ENCODE results near the gene TSPAN32.

Gene TSPAN32

GRCh38 chr11:2302896-2303626 is 1.2 kb downstream of the TSPAN32 start:
- no peak for TF ChIP-seq BACH2 (CRISPR knock-in tag; IDR thresholded peaks at IDR 0.05; ENCODE audit: borderline replicate concordance)
- TF ChIP-seq, protein P1, sequence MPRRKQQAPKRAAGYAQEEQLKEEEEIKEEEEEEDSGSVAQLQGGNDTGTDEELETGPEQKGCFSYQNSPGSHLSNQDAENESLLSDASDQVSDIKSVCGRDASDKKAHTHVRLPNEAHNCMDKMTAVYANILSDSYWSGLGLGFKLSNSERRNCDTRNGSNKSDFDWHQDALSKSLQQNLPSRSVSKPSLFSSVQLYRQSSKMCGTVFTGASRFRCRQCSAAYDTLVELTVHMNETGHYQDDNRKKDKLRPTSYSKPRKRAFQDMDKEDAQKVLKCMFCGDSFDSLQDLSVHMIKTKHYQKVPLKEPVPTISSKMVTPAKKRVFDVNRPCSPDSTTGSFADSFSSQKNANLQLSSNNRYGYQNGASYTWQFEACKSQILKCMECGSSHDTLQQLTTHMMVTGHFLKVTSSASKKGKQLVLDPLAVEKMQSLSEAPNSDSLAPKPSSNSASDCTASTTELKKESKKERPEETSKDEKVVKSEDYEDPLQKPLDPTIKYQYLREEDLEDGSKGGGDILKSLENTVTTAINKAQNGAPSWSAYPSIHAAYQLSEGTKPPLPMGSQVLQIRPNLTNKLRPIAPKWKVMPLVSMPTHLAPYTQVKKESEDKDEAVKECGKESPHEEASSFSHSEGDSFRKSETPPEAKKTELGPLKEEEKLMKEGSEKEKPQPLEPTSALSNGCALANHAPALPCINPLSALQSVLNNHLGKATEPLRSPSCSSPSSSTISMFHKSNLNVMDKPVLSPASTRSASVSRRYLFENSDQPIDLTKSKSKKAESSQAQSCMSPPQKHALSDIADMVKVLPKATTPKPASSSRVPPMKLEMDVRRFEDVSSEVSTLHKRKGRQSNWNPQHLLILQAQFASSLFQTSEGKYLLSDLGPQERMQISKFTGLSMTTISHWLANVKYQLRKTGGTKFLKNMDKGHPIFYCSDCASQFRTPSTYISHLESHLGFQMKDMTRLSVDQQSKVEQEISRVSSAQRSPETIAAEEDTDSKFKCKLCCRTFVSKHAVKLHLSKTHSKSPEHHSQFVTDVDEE (CRISPR knock-in tag; IDR thresholded peaks at IDR 0.05), result no peak
- no peak for TF ChIP-seq ZFP3 (CRISPR knock-in tag; IDR thresholded peaks at IDR 0.05)
- no peak for TF ChIP-seq SNAI2 (CRISPR knock-in tag; IDR thresholded peaks at IDR 0.05)
- no peak for TF ChIP-seq ZNF70 (CRISPR knock-in tag; IDR thresholded peaks at IDR 0.05)
- no peak for TF ChIP-seq OSR1 (CRISPR knock-in tag; IDR thresholded peaks at IDR 0.05)
- TF ChIP-seq TOX (CRISPR knock-in tag; IDR thresholded peaks at IDR 0.05; ENCODE audit: borderline replicate concordance), result no peak
- TF ChIP-seq GLIS3 (CRISPR knock-in tag; IDR thresholded peaks at IDR 0.05), result no peak
- no peak for TF ChIP-seq PPARA (CRISPR knock-in tag; IDR thresholded peaks at IDR 0.05; ENCODE audit: borderline replicate concordance)
- no peak for TF ChIP-seq RARB (CRISPR knock-in tag; IDR thresholded peaks at IDR 0.05)
- TF ChIP-seq, protein P2, sequence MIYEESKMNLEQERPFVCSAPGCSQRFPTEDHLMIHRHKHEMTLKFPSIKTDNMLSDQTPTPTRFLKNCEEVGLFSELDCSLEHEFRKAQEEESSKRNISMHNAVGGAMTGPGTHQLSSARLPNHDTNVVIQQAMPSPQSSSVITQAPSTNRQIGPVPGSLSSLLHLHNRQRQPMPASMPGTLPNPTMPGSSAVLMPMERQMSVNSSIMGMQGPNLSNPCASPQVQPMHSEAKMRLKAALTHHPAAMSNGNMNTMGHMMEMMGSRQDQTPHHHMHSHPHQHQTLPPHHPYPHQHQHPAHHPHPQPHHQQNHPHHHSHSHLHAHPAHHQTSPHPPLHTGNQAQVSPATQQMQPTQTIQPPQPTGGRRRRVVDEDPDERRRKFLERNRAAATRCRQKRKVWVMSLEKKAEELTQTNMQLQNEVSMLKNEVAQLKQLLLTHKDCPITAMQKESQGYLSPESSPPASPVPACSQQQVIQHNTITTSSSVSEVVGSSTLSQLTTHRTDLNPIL (CRISPR knock-in tag; IDR thresholded peaks at IDR 0.05; ENCODE audit: low read depth), result no peak
- TF ChIP-seq CSDC2 (CRISPR knock-in tag; IDR thresholded peaks at IDR 0.05), result no peak
- ATAC-seq, result no peak

DNA sequence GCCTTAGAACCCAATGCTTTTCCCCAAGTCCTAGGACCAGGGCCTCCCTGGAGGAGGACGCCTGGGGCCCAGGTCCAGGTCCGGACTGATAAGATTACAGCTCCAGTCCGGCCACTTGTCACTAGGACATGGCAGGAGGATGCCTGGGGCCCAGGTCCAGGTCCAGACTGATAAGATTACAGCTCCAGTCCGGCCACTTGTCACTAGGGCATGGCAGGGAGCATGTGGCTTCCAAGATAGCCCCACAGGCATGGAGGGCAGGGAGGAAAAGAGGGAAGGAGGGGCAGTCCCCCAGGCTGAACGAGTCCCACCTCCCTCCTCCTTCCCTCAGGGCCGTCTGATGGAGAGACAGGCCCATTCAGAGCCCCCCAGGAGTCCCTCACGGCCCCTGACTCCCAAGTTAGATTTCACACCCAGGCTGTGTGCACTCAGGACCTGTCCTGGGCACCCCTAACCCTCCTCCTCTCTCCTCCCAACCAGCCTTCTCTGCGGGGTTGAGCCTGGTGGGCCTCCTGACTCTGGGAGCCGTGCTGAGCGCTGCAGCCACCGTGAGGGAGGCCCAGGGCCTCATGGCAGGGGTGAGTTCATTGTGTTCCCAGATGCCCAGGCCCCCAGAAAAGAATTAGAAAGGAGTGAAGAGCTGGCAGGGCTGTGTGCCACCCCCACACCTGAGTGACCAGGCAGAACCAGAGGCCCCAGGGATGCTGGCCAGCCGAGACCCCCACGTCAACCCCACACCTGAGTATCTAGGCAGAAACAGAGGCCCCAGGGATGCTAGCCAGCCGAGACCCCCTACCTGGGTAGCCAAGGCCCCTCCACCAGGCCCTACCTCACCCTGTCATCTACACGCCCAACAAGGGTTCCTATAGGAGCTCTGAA is 2.1 kb downstream of the TSPAN32 start:
- no peak for TF ChIP-seq ZFP30 (CRISPR knock-in tag; IDR thresholded peaks at IDR 0.05)
- no peak for TF ChIP-seq TCF4 (CRISPR knock-in tag; IDR thresholded peaks at IDR 0.05; ENCODE audit: borderline replicate concordance)
- no peak for TF ChIP-seq RARB (CRISPR knock-in tag; IDR thresholded peaks at IDR 0.05)
- TF ChIP-seq ZFP3 (CRISPR knock-in tag; IDR thresholded peaks at IDR 0.05), result no peak
- no peak for TF ChIP-seq ZNF565 (CRISPR knock-in tag; conservative IDR thresholded peaks at IDR 0.05; ENCODE audit: low read depth)
- TF ChIP-seq OSR1 (CRISPR knock-in tag; IDR thresholded peaks at IDR 0.05), result no peak
- no peak for TF ChIP-seq ZNF8 (CRISPR knock-in tag; IDR thresholded peaks at IDR 0.05)
- TF ChIP-seq ZNF70 (CRISPR knock-in tag; IDR thresholded peaks at IDR 0.05), result no peak
- TF ChIP-seq ESRRG (CRISPR knock-in tag; IDR thresholded peaks at IDR 0.05), result no peak
- TF ChIP-seq GLIS3 (CRISPR knock-in tag; IDR thresholded peaks at IDR 0.05), result no peak
- TF ChIP-seq, protein P2 (CRISPR knock-in tag; IDR thresholded peaks at IDR 0.05; ENCODE audit: low read depth), result no peak
- TF ChIP-seq CSDC2 (CRISPR knock-in tag; IDR thresholded peaks at IDR 0.05), result no peak
- TF ChIP-seq, protein P3, sequence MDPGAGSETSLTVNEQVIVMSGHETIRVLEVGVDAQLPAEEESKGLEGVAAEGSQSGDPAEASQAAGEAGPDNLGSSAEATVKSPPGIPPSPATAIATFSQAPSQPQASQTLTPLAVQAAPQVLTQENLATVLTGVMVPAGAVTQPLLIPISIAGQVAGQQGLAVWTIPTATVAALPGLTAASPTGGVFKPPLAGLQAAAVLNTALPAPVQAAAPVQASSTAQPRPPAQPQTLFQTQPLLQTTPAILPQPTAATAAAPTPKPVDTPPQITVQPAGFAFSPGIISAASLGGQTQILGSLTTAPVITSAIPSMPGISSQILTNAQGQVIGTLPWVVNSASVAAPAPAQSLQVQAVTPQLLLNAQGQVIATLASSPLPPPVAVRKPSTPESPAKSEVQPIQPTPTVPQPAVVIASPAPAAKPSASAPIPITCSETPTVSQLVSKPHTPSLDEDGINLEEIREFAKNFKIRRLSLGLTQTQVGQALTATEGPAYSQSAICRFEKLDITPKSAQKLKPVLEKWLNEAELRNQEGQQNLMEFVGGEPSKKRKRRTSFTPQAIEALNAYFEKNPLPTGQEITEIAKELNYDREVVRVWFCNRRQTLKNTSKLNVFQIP (CRISPR knock-in tag; IDR thresholded peaks at IDR 0.05; ENCODE audit: borderline replicate concordance, low read depth), result no peak
- TF ChIP-seq SNAI2 (CRISPR knock-in tag; IDR thresholded peaks at IDR 0.05), result no peak
- TF ChIP-seq BACH2 (CRISPR knock-in tag; IDR thresholded peaks at IDR 0.05; ENCODE audit: borderline replicate concordance), result no peak
- no peak for TF ChIP-seq PPARA (CRISPR knock-in tag; IDR thresholded peaks at IDR 0.05; ENCODE audit: borderline replicate concordance)
- no peak for TF ChIP-seq ARNTL (CRISPR knock-in tag; IDR thresholded peaks at IDR 0.05; ENCODE audit: borderline replicate concordance, low read depth)
- TF ChIP-seq, protein P1 (CRISPR knock-in tag; IDR thresholded peaks at IDR 0.05), result no peak
- ATAC-seq, result no peak

Measured in SK-N-SH treated with all-trans-retinoic acid at 6 μM for 48 hours (cell line).